Measurements from ENCODE around the gene SPSB3. TPM values are rescaled to one million over a fixed set of nuclear protein-coding genes. Genes with fewer than 3 reads are reported as not detected.

Gene SPSB3
- total RNA-seq, 1 donor from 2014 or later = 44.2 TPM

DNA sequence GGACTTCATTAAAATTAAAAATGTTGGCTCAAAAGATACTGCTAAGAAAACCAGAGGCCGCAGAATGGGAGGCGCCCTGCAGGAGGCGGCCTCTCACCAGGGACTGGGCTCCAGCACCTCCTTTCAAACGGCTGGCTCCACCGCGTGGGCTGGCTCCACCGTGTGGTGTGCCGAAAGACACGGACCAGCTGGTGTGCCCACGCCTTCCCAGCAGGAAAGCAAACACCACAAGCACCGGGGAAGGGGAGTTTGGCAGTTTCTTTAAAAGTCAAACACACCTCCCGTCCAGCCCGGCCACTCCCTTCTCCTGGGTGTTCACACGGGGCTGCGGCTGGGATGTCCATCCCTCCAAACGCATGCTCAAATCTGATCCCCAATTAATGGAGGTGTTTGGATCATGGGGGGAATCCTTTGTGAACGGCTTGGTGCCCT lies 30.4 kb upstream of the SPSB3 start:
- H3K4me3 ChIP-seq = no peak overlapping the region
- peaks cover 65% of the 10 kb centered on the region for H3K36me3 ChIP-seq
- ATAC-seq = peak; percentile 93 to 97
- intact Hi-C loops (cut with DNase I) = no loop called here
- H3K4me1 ChIP-seq = peaks cover 11% of the 10 kb centered on the region
- no peaks in the 10 kb centered on the region for H3K27me3 ChIP-seq (ENCODE audit: low read depth)
- TF ChIP-seq, protein P1, sequence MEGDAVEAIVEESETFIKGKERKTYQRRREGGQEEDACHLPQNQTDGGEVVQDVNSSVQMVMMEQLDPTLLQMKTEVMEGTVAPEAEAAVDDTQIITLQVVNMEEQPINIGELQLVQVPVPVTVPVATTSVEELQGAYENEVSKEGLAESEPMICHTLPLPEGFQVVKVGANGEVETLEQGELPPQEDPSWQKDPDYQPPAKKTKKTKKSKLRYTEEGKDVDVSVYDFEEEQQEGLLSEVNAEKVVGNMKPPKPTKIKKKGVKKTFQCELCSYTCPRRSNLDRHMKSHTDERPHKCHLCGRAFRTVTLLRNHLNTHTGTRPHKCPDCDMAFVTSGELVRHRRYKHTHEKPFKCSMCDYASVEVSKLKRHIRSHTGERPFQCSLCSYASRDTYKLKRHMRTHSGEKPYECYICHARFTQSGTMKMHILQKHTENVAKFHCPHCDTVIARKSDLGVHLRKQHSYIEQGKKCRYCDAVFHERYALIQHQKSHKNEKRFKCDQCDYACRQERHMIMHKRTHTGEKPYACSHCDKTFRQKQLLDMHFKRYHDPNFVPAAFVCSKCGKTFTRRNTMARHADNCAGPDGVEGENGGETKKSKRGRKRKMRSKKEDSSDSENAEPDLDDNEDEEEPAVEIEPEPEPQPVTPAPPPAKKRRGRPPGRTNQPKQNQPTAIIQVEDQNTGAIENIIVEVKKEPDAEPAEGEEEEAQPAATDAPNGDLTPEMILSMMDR (IDR thresholded peaks at IDR 0.05) = peak; percentile 59
- peak; percentile 87 for DNase-seq
- no peak overlapping the region for H3K27ac ChIP-seq
- H3K9me3 ChIP-seq = no peaks in the 10 kb centered on the region

DNA sequence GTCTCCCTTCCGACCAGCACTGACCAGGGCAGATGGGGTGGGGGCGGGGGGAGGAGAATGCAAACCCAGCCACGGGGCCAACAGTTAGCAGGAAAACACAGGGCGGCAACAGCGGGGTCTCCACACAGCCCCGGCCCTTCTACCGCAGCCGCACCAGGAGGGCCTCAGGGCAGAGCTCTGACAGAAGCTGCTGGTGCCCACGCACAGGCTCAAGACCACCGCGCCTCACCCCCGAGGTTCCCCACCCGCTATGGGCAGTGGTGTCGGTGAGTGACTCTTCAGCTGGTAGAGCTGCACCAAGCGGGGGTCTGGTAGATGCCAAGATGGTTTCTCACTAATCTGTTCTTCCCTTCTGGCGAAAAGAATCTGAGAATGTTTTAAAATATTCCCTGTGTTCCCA lies 28.2 kb upstream of the SPSB3 start:
- peak; percentile 34 for DNase-seq
- Histone ChIP-seq H3K4me3 (no peak overlapping the region), H3K27ac (no peak overlapping the region), H3K27me3 (ENCODE audit: low read depth) (no peaks in the 10 kb centered on the region), H3K36me3 (peaks cover 59% of the 10 kb centered on the region), H3K9me3 (no peaks in the 10 kb centered on the region), H3K4me1 (peaks cover 11% of the 10 kb centered on the region)
- intact Hi-C loops (cut with DNase I) = no loop called here
- ATAC-seq = no peak
- TF ChIP-seq, protein P1 (IDR thresholded peaks at IDR 0.05) = no peak

DNA sequence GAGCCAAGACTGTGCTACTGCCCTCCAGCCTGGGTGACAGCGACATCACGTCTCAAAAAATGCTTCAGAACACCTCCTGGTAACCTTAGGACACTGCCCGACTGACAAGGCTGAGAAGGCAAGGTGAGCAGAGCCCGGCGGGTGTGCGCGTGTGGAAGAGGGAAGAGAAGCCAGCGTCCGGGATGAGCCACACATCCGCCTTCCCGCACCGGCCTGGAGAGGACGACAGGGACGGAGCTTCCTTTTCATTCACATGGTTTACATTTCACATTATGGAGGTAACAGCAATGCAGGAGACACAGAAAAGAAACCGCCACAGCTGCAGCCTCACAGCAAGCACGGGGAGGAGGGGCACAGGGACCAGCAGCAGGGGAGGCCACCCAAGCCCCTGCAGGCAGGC lies 27.7 kb upstream of the SPSB3 start:
- intact Hi-C loops (cut with DNase I) = no loop called here
- H3K4me1 ChIP-seq = peaks cover 11% of the 10 kb centered on the region
- no peak overlapping the region for H3K4me3 ChIP-seq
- no peak overlapping the region for H3K27ac ChIP-seq
- H3K9me3 ChIP-seq = no peaks in the 10 kb centered on the region
- peaks cover 59% of the 10 kb centered on the region for H3K36me3 ChIP-seq
- TF ChIP-seq, protein P1 (IDR thresholded peaks at IDR 0.05) = no peak
- DNase-seq = peak; percentile 30
- no peaks in the 10 kb centered on the region for H3K27me3 ChIP-seq (ENCODE audit: low read depth)
- ATAC-seq = no peak

DNA sequence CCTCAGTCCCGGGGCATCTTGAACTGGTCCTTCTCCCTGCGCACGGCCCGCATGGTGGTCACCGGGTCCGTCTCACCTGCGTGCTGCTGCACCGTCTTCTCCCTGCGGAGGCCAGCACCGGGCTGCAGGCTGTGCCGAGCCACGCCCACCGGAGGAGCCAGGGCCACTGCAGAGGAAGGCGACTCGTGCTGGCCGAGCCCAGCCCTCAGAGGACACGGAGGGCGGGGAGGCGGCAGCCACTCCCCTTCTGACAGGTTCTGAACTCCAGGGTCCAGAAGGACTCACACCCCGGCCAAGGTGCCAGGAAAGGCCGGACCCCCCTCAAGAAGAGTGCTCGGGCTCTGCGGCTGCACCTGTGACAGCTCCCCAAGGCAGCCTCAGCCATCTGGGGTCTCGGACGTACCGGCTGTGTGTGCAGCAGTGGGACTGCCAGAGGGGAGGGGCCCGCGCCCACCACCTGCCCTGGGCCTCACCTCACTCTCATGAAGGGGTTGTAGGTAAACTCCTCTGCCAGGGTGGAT lies 27.0 kb upstream of the SPSB3 start:
- TF ChIP-seq, protein P1 (IDR thresholded peaks at IDR 0.05) = no peak
- intact Hi-C loops (cut with DNase I) = no loop called here

DNA sequence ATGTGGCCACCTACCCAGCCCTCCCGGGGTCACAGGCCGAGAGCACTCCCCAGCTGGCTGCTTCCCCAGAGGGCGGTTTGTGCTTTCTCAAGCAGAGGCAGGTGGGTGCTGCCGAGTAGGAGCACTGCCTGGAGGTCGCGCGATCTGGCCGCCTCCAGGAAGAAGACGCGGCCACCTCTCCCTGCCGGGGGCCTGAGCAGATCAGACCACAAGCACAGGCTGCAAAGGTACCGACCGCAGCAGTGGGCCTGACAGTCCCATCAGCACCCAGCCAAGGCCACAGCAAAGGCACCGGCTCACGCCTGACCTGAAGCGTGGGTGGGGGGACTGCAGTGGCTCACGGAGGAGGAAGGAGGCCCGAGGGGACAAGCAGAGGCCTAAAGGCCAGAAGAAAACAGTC lies 26.3 kb upstream of the SPSB3 start:
- TF ChIP-seq, protein P1 (IDR thresholded peaks at IDR 0.05) = no peak
- Histone ChIP-seq H3K9me3 (no peaks in the 10 kb centered on the region), H3K27ac (no peak overlapping the region), H3K4me3 (no peak overlapping the region), H3K4me1 (peaks cover 11% of the 10 kb centered on the region), H3K27me3 (ENCODE audit: low read depth) (no peaks in the 10 kb centered on the region), H3K36me3 (peaks cover 49% of the 10 kb centered on the region)
- intact Hi-C loops (cut with DNase I) = no loop called here
- peak; percentile 34 for DNase-seq
- no peak for ATAC-seq

More for the DNA sequence above, 27.0 kb upstream of the SPSB3 start:
- H3K4me3 ChIP-seq = no peak overlapping the region
- H3K4me1 ChIP-seq = peaks cover 11% of the 10 kb centered on the region
- ATAC-seq (peak in 1 of 2 donors; percentile 16), DNase-seq (peak; percentile 38)
- peaks cover 55% of the 10 kb centered on the region for H3K36me3 ChIP-seq
- no peak overlapping the region for H3K27ac ChIP-seq
- H3K9me3 ChIP-seq = no peaks in the 10 kb centered on the region
- no peaks in the 10 kb centered on the region for H3K27me3 ChIP-seq (ENCODE audit: low read depth)
